LNCAP (cell line): Measurements from ENCODE around the gene RFX7.

Experiments
- TF ChIP-seq, protein P1 (sequence below): fragments of 450-650 bp; IDR thresholded peaks from 2 replicates; pipeline ENCODE4 v1.5.1; 2017; ENCODE audit warnings: mild to moderate bottlenecking

The RFX7 gene

DNA sequence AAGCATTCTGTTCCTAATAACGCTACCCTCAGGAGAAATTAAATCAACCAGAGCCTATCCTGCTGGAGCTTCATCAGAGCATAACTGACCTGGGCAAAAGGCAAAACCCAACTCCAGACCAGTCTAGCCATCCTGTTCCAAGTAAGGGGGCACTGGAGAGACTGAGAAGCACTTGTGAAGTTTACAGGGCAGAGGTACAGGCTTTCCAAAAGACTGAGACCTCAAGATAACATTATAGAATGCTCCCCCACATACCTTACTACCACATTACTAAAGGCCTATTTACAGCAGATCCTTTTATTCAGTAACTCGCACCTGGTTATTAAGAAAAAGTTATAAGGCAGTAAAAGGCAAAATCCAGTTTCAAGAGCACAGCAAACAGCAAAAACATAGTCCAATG, 35.5 kb downstream of the RFX7 start:
- TF ChIP-seq, protein P1, sequence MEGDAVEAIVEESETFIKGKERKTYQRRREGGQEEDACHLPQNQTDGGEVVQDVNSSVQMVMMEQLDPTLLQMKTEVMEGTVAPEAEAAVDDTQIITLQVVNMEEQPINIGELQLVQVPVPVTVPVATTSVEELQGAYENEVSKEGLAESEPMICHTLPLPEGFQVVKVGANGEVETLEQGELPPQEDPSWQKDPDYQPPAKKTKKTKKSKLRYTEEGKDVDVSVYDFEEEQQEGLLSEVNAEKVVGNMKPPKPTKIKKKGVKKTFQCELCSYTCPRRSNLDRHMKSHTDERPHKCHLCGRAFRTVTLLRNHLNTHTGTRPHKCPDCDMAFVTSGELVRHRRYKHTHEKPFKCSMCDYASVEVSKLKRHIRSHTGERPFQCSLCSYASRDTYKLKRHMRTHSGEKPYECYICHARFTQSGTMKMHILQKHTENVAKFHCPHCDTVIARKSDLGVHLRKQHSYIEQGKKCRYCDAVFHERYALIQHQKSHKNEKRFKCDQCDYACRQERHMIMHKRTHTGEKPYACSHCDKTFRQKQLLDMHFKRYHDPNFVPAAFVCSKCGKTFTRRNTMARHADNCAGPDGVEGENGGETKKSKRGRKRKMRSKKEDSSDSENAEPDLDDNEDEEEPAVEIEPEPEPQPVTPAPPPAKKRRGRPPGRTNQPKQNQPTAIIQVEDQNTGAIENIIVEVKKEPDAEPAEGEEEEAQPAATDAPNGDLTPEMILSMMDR = no peak

DNA sequence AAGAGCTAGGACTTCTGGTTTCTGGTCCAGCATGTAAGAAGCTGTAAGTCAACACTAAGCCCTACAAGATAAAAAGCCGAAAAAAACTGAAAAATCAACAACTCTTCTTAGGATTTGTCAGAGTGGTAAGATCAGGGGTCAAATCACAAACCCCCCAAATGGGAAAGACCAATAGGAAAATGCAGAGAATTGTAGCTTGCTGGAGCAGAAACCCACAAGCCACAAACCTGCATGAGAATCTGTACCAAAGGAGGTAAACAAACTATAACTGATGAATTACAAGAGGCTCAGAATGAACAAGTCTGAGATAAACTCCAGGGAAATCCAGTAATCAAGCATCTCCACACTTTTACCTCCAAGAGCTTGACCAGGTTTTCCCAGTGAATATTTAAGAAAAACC, 36.0 kb downstream of the RFX7 start:
- TF ChIP-seq, protein P1 = no peak

DNA sequence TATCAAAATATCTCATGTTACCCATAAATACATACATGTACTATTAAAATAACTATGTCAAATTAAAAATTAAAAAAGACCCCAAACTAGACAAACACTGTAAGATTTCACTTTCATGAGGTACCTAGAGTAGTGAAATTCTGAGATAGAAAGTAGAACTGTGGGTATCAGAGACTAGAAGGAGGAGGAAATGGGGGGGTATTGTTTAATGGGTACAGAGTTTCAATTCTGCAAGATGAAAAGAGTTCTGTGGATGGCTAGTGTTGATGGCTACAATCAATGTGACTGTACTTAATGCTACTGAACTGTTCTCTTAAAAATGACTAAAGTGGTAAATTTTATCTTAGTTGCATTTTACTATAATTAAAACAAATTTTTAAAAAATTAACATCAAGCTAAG, 36.6 kb downstream of the RFX7 start:
- TF ChIP-seq, protein P1 = no peak

DNA sequence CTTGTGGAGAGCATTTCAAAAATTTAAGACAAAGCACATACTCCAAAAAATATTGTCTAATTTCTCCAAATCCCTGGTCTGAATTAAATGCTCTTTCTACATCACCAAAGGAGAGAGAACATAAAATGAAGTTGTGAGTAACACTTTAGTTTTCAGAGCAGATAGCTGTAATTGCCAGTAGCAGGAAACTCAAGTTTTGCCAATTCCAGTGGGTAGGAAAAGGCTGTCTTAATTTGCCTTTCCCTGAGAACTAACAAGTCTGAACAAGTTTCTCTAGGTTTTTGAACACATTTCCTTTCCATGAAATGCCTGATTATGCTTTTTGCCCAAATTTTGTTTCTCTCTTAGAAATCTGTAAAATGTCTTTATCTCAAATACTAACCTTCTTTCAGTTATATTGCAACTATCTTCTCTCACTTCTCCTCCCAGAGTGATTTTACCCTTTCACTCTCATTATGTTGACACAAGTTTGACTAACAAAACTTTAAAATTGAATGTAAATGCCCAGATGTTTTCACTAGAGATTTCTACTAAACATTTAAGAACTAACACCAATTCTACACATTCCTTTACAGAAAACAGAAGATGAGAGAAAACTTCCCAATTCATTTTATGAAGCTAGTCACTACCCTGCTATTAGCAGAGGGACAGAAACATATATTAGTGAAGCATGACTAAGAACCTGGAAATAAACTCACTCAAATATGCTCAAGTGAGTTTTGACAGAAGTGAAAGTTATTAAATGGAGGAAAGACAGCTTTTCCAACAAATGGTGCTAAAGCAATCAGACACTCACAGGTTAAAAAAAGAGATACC, 38.4 kb downstream of the RFX7 start:
- TF ChIP-seq, protein P1 = no peak

DNA sequence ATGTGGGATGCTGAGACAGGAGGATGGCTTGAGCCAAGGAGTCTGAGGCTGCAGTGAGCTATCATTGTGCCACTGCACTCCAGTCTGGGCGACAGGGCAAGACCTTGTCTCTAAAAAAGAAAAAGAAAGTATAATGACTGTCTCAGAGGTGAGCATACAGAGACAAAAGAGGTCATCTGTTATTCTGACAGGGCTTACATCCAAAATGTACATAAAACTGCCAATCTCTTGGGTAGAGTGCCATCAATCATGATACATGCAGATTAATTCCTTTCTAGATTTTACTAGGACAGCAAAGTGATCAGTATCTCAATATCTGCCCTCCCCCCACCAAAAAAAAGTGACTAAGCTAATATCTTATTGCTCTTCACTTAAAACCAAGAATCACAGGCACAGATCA, 41.0 kb downstream of the RFX7 start:
- TF ChIP-seq, protein P1 = no peak

DNA sequence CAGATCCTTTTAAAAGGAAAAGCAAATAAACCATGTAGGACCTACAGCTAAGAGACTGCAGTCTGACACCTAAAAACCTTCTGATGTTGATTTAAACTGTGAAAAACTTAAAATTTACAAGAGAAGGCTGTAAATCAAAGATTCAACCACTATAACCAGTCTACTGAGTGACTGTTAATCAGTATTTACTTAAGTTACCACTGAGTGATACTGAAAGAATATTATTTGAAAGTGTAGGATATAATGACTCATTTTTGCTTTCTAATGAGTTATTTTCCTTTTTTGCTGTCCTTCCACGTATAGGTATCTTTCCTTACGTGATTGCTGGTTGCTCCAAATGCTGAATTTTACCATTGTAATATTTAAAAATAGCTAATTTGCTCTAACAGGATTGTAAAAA, 44.6 kb downstream of the RFX7 start:
- TF ChIP-seq, protein P1 = no peak

DNA sequence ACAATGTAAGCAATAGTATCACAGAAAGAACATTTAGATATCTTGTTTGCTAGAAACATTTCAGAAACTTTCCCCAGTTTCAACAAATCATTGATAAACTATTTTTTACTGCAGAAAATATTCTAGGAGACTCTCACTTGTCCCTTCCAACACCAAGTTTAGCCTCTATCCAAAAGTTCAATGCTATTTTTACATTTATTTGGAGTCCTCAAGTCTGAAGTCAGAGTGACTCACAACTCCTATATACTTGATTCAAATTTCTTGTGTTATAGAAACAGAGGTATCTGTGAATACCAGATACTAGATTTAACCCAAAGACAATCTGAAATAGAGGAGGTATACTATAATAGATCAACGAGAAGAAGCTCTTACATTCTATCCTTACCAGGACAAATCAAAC, 49.6 kb downstream of the RFX7 start:
- TF ChIP-seq, protein P1 = no peak
